Astrocyte (in vitro differentiated cells and primary cell): ENCODE measurements around the gene NTM. TPM values are rescaled to one million over a fixed set of nuclear protein-coding genes. Genes with fewer than 3 reads are reported as not detected.

Experiments used
- DNase-seq: peaks from one replicate; pipeline ENCODE4 v3.0.0-alpha.2; 2010; ENCODE audit warnings: low read depth
- FAIRE-seq: peaks from 2 replicates; lab custom pipeline; 2011; peaks lifted over from hg19 to GRCh38; lab: Jason Lieb, UNC
- H2AFZ ChIP-seq: 2 replicates; pipeline ENCODE4 v1.6.0; 2012; ENCODE audit warnings: low read depth, low read length, inconsistent platforms
- H3K27ac ChIP-seq: 2 replicates; pipeline ENCODE4 v1.5.1; 2011; ENCODE audit warnings: low read depth, low read length, inconsistent platforms
- H3K27me3 ChIP-seq: 2 replicates; pipeline ENCODE4 v1.6.0; 2011; ENCODE audit warnings: low read length, inconsistent platforms; ENCODE audit not compliant: insufficient read depth
- H3K36me3 ChIP-seq: 2 replicates; pipeline ENCODE4 v1.5.1; 2011; ENCODE audit warnings: low read length, inconsistent platforms; ENCODE audit not compliant: insufficient read depth
- H3K4me1 ChIP-seq: 2 replicates; pipeline ENCODE4 v1.5.1; 2011; ENCODE audit warnings: low read length, inconsistent platforms; ENCODE audit not compliant: insufficient read depth
- H3K4me2 ChIP-seq: 2 replicates; pipeline ENCODE4 v1.6.0; 2012; ENCODE audit warnings: low read length, inconsistent platforms
- H3K4me3 ChIP-seq: 2 replicates; pipeline ENCODE4 v1.5.1; 2011; ENCODE audit warnings: low read depth, mild to moderate bottlenecking, low read length, inconsistent platforms; ENCODE audit not compliant: insufficient read depth
- H3K79me2 ChIP-seq: 2 replicates; pipeline ENCODE4 v1.6.0; 2012; ENCODE audit warnings: mild to moderate bottlenecking, low read length, inconsistent platforms; ENCODE audit not compliant: insufficient read depth
- H3K9ac ChIP-seq: 2 replicates; pipeline ENCODE4 v1.6.0; 2012; ENCODE audit warnings: mild to moderate bottlenecking, low read length, inconsistent platforms
- H3K9me3 ChIP-seq: 2 replicates; pipeline ENCODE4 v1.5.1; 2012; ENCODE audit warnings: low read depth, mild to moderate bottlenecking, low read length, inconsistent platforms; ENCODE audit not compliant: insufficient read depth
- H4K20me1 ChIP-seq: 2 replicates; pipeline ENCODE4 v1.6.0; 2012; ENCODE audit warnings: low read length, inconsistent platforms; ENCODE audit not compliant: insufficient read depth
- H3K27ac Mint-ChIP-seq: one replicate; pipeline ENCODE4 v1.8.0; 2021; ENCODE audit warnings: mild to moderate bottlenecking, mixed read lengths; ENCODE audit not compliant: unreplicated experiment
- H3K27me3 Mint-ChIP-seq: one replicate; pipeline ENCODE4 v1.8.0; 2021; ENCODE audit warnings: low read depth, mixed read lengths; ENCODE audit not compliant: unreplicated experiment
- H3K36me3 Mint-ChIP-seq: one replicate; pipeline ENCODE4 v1.8.0; 2021; ENCODE audit warnings: low read depth, mixed read lengths; ENCODE audit not compliant: unreplicated experiment
- H3K4me1 Mint-ChIP-seq: one replicate; pipeline ENCODE4 v1.8.0; 2021; ENCODE audit warnings: low read depth, mixed read lengths; ENCODE audit not compliant: unreplicated experiment
- H3K4me3 Mint-ChIP-seq: one replicate; pipeline ENCODE4 v1.8.0; 2021; ENCODE audit warnings: mild to moderate bottlenecking, moderate library complexity, mixed read lengths; ENCODE audit not compliant: unreplicated experiment
- H3K9me3 Mint-ChIP-seq: one replicate; pipeline ENCODE4 v1.8.0; 2021; ENCODE audit warnings: mild to moderate bottlenecking, mixed read lengths; ENCODE audit not compliant: unreplicated experiment
- CTCF ChIP-seq: IDR thresholded peaks from 2 replicates; pipeline ENCODE4 v1.5.1; 2011; ENCODE audit warnings: low read depth, mild to moderate bottlenecking, inconsistent platforms, low read length, moderate library complexity; ENCODE audit not compliant: insufficient read depth
- EZH2 ChIP-seq: IDR thresholded peaks from 2 replicates; pipeline ENCODE4 v1.6.1; 2012; ENCODE audit warnings: mild to moderate bottlenecking, low read length, inconsistent platforms; ENCODE audit not compliant: insufficient read depth
- total RNA-seq: library from RNA; stranded (reverse); gene quantifications from 2 replicates; pipeline ENCODE4 v1.2.1, GENCODE V29; 2021

Gene NTM
- total RNA-seq, 1 donor from 2014 or later, result 98.2 TPM

GRCh38 chr11:131957201-131957600, 586.8 kb downstream of the NTM start:
- peaks cover 27% of the 10 kb centered on the region for H3K36me3 Mint-ChIP-seq
- no peaks in the 10 kb centered on the region for H3K27me3 Mint-ChIP-seq
- H3K4me3 Mint-ChIP-seq, result no peak overlapping the region
- Histone ChIP-seq H2AFZ (no peak overlapping the region), H4K20me1 (peaks cover 14% of the 10 kb centered on the region), H3K9me3 (no peaks in the 10 kb centered on the region), H3K9ac (no peak overlapping the region), H3K27ac (no peak overlapping the region), H3K27me3 (no peaks in the 10 kb centered on the region), H3K4me1 (peaks cover 10% of the 10 kb centered on the region), H3K4me3 (no peak overlapping the region), H3K4me2 (no peak overlapping the region), H3K79me2 (peaks cover 68% of the 10 kb centered on the region), H3K36me3 (peaks cover 19% of the 10 kb centered on the region)
- peaks cover 13% of the 10 kb centered on the region for H3K4me1 Mint-ChIP-seq
- DNase-seq (no peak), FAIRE-seq (no peak)
- no peak for TF ChIP-seq EZH2
- no peak for TF ChIP-seq CTCF
- no peaks in the 10 kb centered on the region for H3K9me3 Mint-ChIP-seq
- H3K27ac Mint-ChIP-seq, result no peak overlapping the region

GRCh38 chr11:131957875-131958274, 587.5 kb downstream of the NTM start:
- Mint-ChIP-seq H3K4me3 (no peak overlapping the region), H3K4me1 (peaks cover 13% of the 10 kb centered on the region), H3K9me3 (no peaks in the 10 kb centered on the region), H3K27me3 (no peaks in the 10 kb centered on the region), H3K27ac (no peak overlapping the region), H3K36me3 (peaks cover 29% of the 10 kb centered on the region)
- DNase-seq (no peak), FAIRE-seq (no peak)
- no peak overlapping the region for H3K27ac ChIP-seq
- no peak overlapping the region for H3K4me3 ChIP-seq
- no peaks in the 10 kb centered on the region for H3K27me3 ChIP-seq
- H2AFZ ChIP-seq, result no peak overlapping the region
- H4K20me1 ChIP-seq, result peaks cover 12% of the 10 kb centered on the region
- H3K36me3 ChIP-seq, result peaks cover 19% of the 10 kb centered on the region
- no peak overlapping the region for H3K9ac ChIP-seq
- peaks cover 64% of the 10 kb centered on the region for H3K79me2 ChIP-seq
- no peaks in the 10 kb centered on the region for H3K9me3 ChIP-seq
- peaks cover 10% of the 10 kb centered on the region for H3K4me1 ChIP-seq
- TF ChIP-seq CTCF (no peak), EZH2 (no peak)
- no peak overlapping the region for H3K4me2 ChIP-seq

GRCh38 chr11:131962818-131963217, 592.4 kb downstream of the NTM start:
- H3K79me2 ChIP-seq, result peaks cover 40% of the 10 kb centered on the region
- Mint-ChIP-seq H3K27me3 (no peaks in the 10 kb centered on the region), H3K27ac (no peak overlapping the region), H3K36me3 (peaks cover 27% of the 10 kb centered on the region), H3K4me3 (no peak overlapping the region), H3K4me1 (peaks cover 19% of the 10 kb centered on the region), H3K9me3 (no peaks in the 10 kb centered on the region)
- H3K4me1 ChIP-seq, result peaks cover 6% of the 10 kb centered on the region
- no peak overlapping the region for H3K4me2 ChIP-seq
- H4K20me1 ChIP-seq, result peaks cover 8% of the 10 kb centered on the region
- H3K9ac ChIP-seq, result no peak overlapping the region
- H3K27ac ChIP-seq, result no peak overlapping the region
- no peaks in the 10 kb centered on the region for H3K27me3 ChIP-seq
- FAIRE-seq (no peak), DNase-seq (no peak)
- TF ChIP-seq CTCF (no peak), EZH2 (no peak)
- H3K36me3 ChIP-seq, result peaks cover 19% of the 10 kb centered on the region
- H3K9me3 ChIP-seq, result no peaks in the 10 kb centered on the region
- H2AFZ ChIP-seq, result no peak overlapping the region
- no peak overlapping the region for H3K4me3 ChIP-seq
